Lower lobe of right lung (tissue), 2 donors: ENCODE measurements around the gene LRRC73. TPM values are rescaled to one million over a fixed set of nuclear protein-coding genes. Genes with fewer than 3 reads are reported as not detected.
A peak's percentile ranks its signal among the peaks of the same experiment; 100 is the strongest.
"Not testable (repeated sequence)": the region's sequence is repeated elsewhere in the genome, so short reads cannot be mapped to it uniquely, and the experiment has no call there.

Source experiments
- ATAC-seq, 2 donors: fragments of 200-7000 bp; cut with Tn5 transposase; one replicate each; pipeline ENCODE4 v1.9.1; 2020 to 2022; ENCODE audit warnings: mild to moderate bottlenecking in 2 of 2, moderate library complexity in 2 of 2
- DNase-seq: peaks from one replicate; pipeline ENCODE4 v3.0.0-alpha.2; 2020
- H3K27ac ChIP-seq: fragments of 200-600 bp; one replicate; pipeline ENCODE4 v1.8.0; 2022
- H3K27me3 ChIP-seq: fragments of 200-600 bp; one replicate; pipeline ENCODE4 v1.8.0; 2022; ENCODE audit warnings: low read depth
- H3K36me3 ChIP-seq: fragments of 200-600 bp; one replicate; pipeline ENCODE4 v1.8.0; 2022; ENCODE audit warnings: mild to moderate bottlenecking
- H3K4me1 ChIP-seq: fragments of 200-600 bp; one replicate; pipeline ENCODE4 v1.8.0; 2022
- H3K4me3 ChIP-seq: fragments of 200-600 bp; one replicate; pipeline ENCODE4 v1.8.0; 2022; ENCODE audit warnings: mild to moderate bottlenecking
- H3K9me3 ChIP-seq: fragments of 200-600 bp; one replicate; pipeline ENCODE4 v1.8.0; 2022
- CTCF ChIP-seq: fragments of 200-600 bp; IDR thresholded peaks from one replicate; pipeline ENCODE4 v1.8.0; 2022; ENCODE audit warnings: antibody characterized with exemption, mild to moderate bottlenecking
- intact Hi-C: fragments of 100-400 bp; cut with DNase I; formaldehyde crosslinking; loops from one replicate; pipeline ENCODE4 v1.11.0; 2022
- long read RNA-seq: library from polyadenylated mRNA; unstranded; transcript quantifications from one replicate; pipeline ENCODE4 v2.0.0, GENCODE V29; 2021
- total RNA-seq: library from RNA; stranded (reverse); fragmentation: NEBNext Ultra II Directional; extraction: Animal tissue kit (Norgen Biotek cat#: 25700); gene quantifications from one replicate; pipeline ENCODE4 v1.2.1, GENCODE V29; 2021
- donor health status: DM: no; HTN: yes; CAD: no; lungs with severe emphysema.

The LRRC73 gene
- 1.6 TPM for total RNA-seq
- long read RNA-seq, partial matches to known transcripts = 1 of 4 reads
- long read RNA-seq, other reads (novel, unspliced or antisense) = 0 of 4 reads

- peaks cover 37% of the 10 kb centered on the region for H3K4me1 ChIP-seq
- H3K4me3 ChIP-seq = peak within 1 kb of the TSS; percentile 83
- peak within 1 kb of the TSS; percentile 56 for H3K27ac ChIP-seq
- H3K27me3 ChIP-seq = peaks cover 17% of the 10 kb centered on the region
- peak; percentile 90 to 95 for ATAC-seq
- H3K36me3 ChIP-seq = peaks cover 48% of the 10 kb centered on the region
- TF ChIP-seq CTCF = no peak
- DNase-seq = peak; percentile 91
- no peaks in the 10 kb centered on the region for H3K9me3 ChIP-seq
- intact Hi-C loops = no loop called here
Observed at GRCh38 chr6:43509984-43510826, at the start of gene LRRC73. Gene LRRC73 (minus strand): TSS chr6:43510346. CDS start chr6:43509785, 561 bp downstream.

DNA sequence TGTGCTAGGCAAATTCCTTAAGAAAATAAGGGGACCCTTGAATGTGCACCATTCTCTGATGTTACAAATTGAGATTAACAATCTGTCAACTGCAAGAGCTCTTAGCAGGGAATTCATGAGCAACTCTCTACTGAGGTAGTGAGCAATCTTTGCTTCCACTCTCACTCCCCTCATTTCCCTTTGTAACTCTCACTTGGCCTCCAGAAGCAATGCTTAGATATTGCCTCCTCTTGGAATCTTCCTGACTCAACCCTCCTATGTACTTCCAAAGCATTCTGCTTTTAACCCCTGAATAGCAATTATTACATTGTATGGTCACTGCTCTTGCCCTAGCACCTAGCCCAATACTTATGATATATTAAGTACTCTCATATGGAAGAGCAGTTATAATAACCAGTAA lies 49.2 kb upstream of the LRRC73 start:
- peaks cover 99% of the 10 kb centered on the region for H3K36me3 ChIP-seq
- intact Hi-C loops = no loop called here
- no peak for DNase-seq

GRCh38 chr6:43557620-43558019 lies 47.5 kb upstream of the LRRC73 start:
- intact Hi-C loops, H3K4me3 ChIP-seq, H3K9me3 ChIP-seq, H3K27ac ChIP-seq, ATAC-seq, H3K4me1 ChIP-seq, H3K27me3 ChIP-seq, DNase-seq: not testable (repeated sequence)
- peaks cover 99% of the 10 kb centered on the region for H3K36me3 ChIP-seq

More for the DNA sequence above, 49.2 kb upstream of the LRRC73 start:
- Histone ChIP-seq H3K9me3 (no peaks in the 10 kb centered on the region), H3K4me1 (no peaks in the 10 kb centered on the region), H3K27me3 (no peaks in the 10 kb centered on the region), H3K27ac (no peak overlapping the region), H3K4me3 (no peak overlapping the region)
- no peak for ATAC-seq
- TF ChIP-seq CTCF = no peak

GRCh38 chr6:43547222-43547621 lies 37.1 kb upstream of the LRRC73 start:
- Histone ChIP-seq H3K27me3 (no peaks in the 10 kb centered on the region), H3K4me3 (no peak overlapping the region), H3K36me3 (peaks cover 100% of the 10 kb centered on the region), H3K27ac (no peak overlapping the region), H3K9me3 (no peaks in the 10 kb centered on the region), H3K4me1 (no peaks in the 10 kb centered on the region)
- no peak for TF ChIP-seq CTCF
- ATAC-seq = no peak
- intact Hi-C loops = no loop called here
- no peak for DNase-seq

DNA sequence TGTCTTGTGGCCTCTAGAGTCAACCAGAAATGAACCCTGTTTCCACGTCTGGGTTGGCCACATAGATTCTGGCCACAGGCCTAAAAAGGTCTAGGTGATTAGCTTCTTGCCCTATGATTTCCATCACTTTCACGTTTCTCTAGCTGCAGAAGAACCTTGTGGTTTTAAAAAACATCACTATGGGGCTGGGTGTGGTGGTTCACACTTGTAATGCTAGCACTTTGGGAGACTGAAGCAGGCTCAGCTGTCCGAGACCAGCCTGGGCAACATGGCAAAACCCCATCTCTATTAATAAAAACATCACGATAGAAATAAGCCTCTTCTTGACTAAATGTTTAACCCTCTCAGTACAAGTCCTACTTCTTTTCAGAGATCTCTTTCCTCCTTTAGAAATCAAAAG lies 34.3 kb upstream of the LRRC73 start:
- H3K27ac ChIP-seq = no peak overlapping the region
- intact Hi-C loops = no loop called here
- peaks cover 99% of the 10 kb centered on the region for H3K36me3 ChIP-seq
- TF ChIP-seq CTCF = no peak
- ATAC-seq (no peak), DNase-seq (no peak)
- no peaks in the 10 kb centered on the region for H3K9me3 ChIP-seq
- no peaks in the 10 kb centered on the region for H3K4me1 ChIP-seq
- no peak overlapping the region for H3K4me3 ChIP-seq
- H3K27me3 ChIP-seq = no peaks in the 10 kb centered on the region

DNA sequence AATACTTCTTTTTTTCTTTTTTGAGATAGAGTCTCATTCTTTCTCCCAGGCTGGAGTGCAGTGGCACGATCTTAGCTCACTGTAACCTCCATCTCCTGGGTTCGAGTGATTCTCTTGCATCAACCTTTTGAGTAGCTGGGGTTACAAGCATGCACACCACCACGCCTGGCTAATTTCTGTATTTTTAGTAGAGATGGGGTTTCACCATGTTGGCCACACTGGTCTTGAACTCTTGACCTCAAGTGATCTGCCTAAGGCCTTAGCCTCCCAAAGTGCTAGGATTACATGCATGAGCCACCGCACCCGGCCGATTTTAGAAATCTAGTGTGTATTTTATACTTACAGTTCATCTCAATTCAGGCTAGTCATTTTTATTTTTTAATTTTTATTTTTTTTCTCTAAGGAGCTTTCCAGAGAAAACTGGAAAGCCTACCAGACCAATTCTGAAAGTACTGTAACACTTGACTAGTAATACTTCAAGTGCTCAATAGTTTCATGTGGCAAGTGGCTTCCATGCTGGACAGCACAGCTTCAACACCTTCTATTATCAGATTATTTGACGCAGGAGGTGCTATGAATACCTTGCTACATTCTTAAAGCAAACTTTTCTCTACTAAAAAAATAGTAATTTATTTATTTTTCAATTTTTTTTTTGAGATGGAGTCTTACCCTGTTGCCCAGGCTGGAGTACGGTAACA lies 31.8 kb upstream of the LRRC73 start:
- H3K36me3 ChIP-seq = peaks cover 93% of the 10 kb centered on the region
- DNase-seq (no peak), ATAC-seq (no peak)
- H3K9me3 ChIP-seq = no peaks in the 10 kb centered on the region
- H3K27me3 ChIP-seq = no peaks in the 10 kb centered on the region
- no peak for TF ChIP-seq CTCF
- intact Hi-C loops = no loop called here
- no peaks in the 10 kb centered on the region for H3K4me1 ChIP-seq
- H3K4me3 ChIP-seq = no peak overlapping the region
- no peak overlapping the region for H3K27ac ChIP-seq
